Caco-2 (cell line): ENCODE measurements around the gene SH3BP5L. TPM values are rescaled to one million over a fixed set of nuclear protein-coding genes. Genes with fewer than 3 reads are reported as not detected.

Source experiments
- BruUV-seq: library from RNA; stranded (reverse); fragments of 400-500 nt; replicated peaks from 2 replicates; lab custom pipeline; 2021; lab: Mats Ljungman, UMichigan
- CTCF ChIA-PET: fragments of 300-600 bp; sonication (Branson Sonifier 250); formaldehyde crosslinking; loops from one replicate; lab custom pipeline; 2022; ENCODE audit warnings: antibody characterized with exemption; lab: Charles Lee
- POLR2A ChIA-PET: fragments of 300-600 bp; sonication (Branson Sonifier 250); formaldehyde crosslinking; loops from one replicate; lab custom pipeline; 2022; ENCODE audit warnings: antibody characterized with exemption; lab: Charles Lee
- DNase-seq, 2 experiments: peaks; one replicate each; pipeline versions ENCODE4 v3.0.0 to v3.0.0-alpha.2; 2020 to 2022
- H3K27me3 ChIP-seq: replicated peaks from 2 replicates; pipeline ENCODE4 v1.6.0; 2011; ENCODE audit warnings: low read length; ENCODE audit not compliant: control insufficient read depth, insufficient read depth
- H3K36me3 ChIP-seq: 2 replicates; pipeline ENCODE4 v1.5.1; 2011; ENCODE audit warnings: low read length; ENCODE audit not compliant: control insufficient read depth, insufficient read depth
- H3K4me1 ChIP-seq: fragments of 250-450 bp; sonication (Bioruptor Pico); 2 replicates; pipeline ENCODE4 v1.5.1; 2020; ENCODE audit warnings: mild to moderate bottlenecking
- H3K4me3 ChIP-seq: 2 replicates; pipeline ENCODE4 v1.5.1; 2011; ENCODE audit warnings: low read depth, mild to moderate bottlenecking, control low read depth, low read length
- H3K9me3 ChIP-seq: fragments of 250-450 bp; sonication (Bioruptor Pico); 2 replicates; pipeline ENCODE4 v1.5.1; 2020; ENCODE audit warnings: mild to moderate bottlenecking, moderate library complexity
- H3K27ac Mint-ChIP-seq: one replicate; pipeline ENCODE4 v1.8.0; 2022; ENCODE audit warnings: mixed read lengths; ENCODE audit not compliant: unreplicated experiment
- H3K27me3 Mint-ChIP-seq: one replicate; pipeline ENCODE4 v1.8.0; 2022; ENCODE audit warnings: mixed read lengths; ENCODE audit not compliant: insufficient read depth, unreplicated experiment
- H3K36me3 Mint-ChIP-seq: one replicate; pipeline ENCODE4 v1.8.0; 2022; ENCODE audit warnings: mild to moderate bottlenecking, mixed read lengths; ENCODE audit not compliant: insufficient read depth, unreplicated experiment
- H3K4me1 Mint-ChIP-seq: one replicate; pipeline ENCODE4 v1.8.0; 2022; ENCODE audit warnings: low read depth, mixed read lengths; ENCODE audit not compliant: unreplicated experiment
- H3K4me3 Mint-ChIP-seq: one replicate; pipeline ENCODE4 v1.8.0; 2022; ENCODE audit warnings: mild to moderate bottlenecking, moderate library complexity, mixed read lengths; ENCODE audit not compliant: unreplicated experiment
- H3K9me3 Mint-ChIP-seq: one replicate; pipeline ENCODE4 v1.8.0; 2022; ENCODE audit warnings: mixed read lengths; ENCODE audit not compliant: unreplicated experiment
- CTCF ChIP-seq, 2 experiments: fragments of 200-600 bp in 1 of 2; IDR thresholded peaks; 1 replicate in 1 of 2; 2 replicates in 1 of 2; pipeline versions ENCODE4 v1.5.1 to v1.8.0; 2011 to 2022; ENCODE audit warnings: antibody characterized with exemption in 1 of 2, control low read depth in 1 of 2, inconsistent platforms in 1 of 2, low read depth in 1 of 2, low read length in 1 of 2, mild to moderate bottlenecking in 1 of 2, moderate library complexity in 1 of 2; ENCODE audit not compliant: insufficient read depth in 1 of 2, severe bottlenecking in 1 of 2, unreplicated experiment in 1 of 2
- intact Hi-C: fragments of 100-400 bp; cut with micrococcal nuclease; formaldehyde crosslinking; loops from one replicate; pipeline ENCODE4 v1.10.0; 2022; ENCODE audit not compliant: unreplicated experiment
- total RNA-seq: library from RNA; stranded (reverse); gene quantifications from 2 replicates; pipeline ENCODE4 v1.2.3, GENCODE V29; 2022

SH3BP5L gene
- total RNA-seq, 1 experiment from 2014 or later, result 21.3 TPM

GRCh38 chr1:248824701-248825100 is 1.0 kb downstream of the SH3BP5L start:
- peak overlapping the region; percentile 99 for H3K27ac Mint-ChIP-seq
- no peaks in the 10 kb centered on the region for H3K9me3 Mint-ChIP-seq
- H3K4me3 Mint-ChIP-seq, result peak overlapping the region; percentile 95
- no peaks in the 10 kb centered on the region for H3K27me3 Mint-ChIP-seq
- Histone ChIP-seq H3K4me3 (peak overlapping the region; percentile 82), H3K36me3 (no peaks in the 10 kb centered on the region), H3K27me3 (no peaks in the 10 kb centered on the region), H3K9me3 (no peaks in the 10 kb centered on the region), H3K4me1 (peaks cover 8% of the 10 kb centered on the region)
- peaks cover 14% of the 10 kb centered on the region for H3K36me3 Mint-ChIP-seq
- intact Hi-C loops, result no loop called here
- CTCF ChIA-PET, result interaction anchor here (2.2 kb wide), 1 partner anchor 34 kb away, joined by 15 read pairs; the partner anchor contains the start of gene ZNF692
- POLR2A ChIA-PET, result interaction anchor here (1.8 kb wide), 1 partner anchor 14 kb away, joined by 57 read pairs; the partner anchor contains the start of gene ZNF672
- TF ChIP-seq CTCF (IDR thresholded peaks at IDR 0.05; ENCODE audit: insufficient read depth in 1 of 2, low read depth in 1 of 2, low read length in 1 of 2, severe bottlenecking in 1 of 2, unreplicated experiment in 1 of 2), result no peak
- DNase-seq, result peak in 1 of 2 experiments; percentile 9
- BruUV-seq, result TSS peak; percentile 36
- peaks cover 19% of the 10 kb centered on the region for H3K4me1 Mint-ChIP-seq

GRCh38 chr1:248824301-248824700 is 1.4 kb downstream of the SH3BP5L start:
- DNase-seq, result peak in 1 of 2 experiments; percentile 7
- no peaks in the 10 kb centered on the region for H3K27me3 Mint-ChIP-seq
- Histone ChIP-seq H3K27me3 (no peaks in the 10 kb centered on the region), H3K4me3 (no peak overlapping the region), H3K36me3 (no peaks in the 10 kb centered on the region), H3K9me3 (no peaks in the 10 kb centered on the region), H3K4me1 (peaks cover 8% of the 10 kb centered on the region)
- no peak overlapping the region for H3K27ac Mint-ChIP-seq
- POLR2A ChIA-PET, result no interaction called here
- H3K36me3 Mint-ChIP-seq, result peaks cover 14% of the 10 kb centered on the region
- CTCF ChIA-PET, result no interaction called here
- H3K9me3 Mint-ChIP-seq, result no peaks in the 10 kb centered on the region
- no peak for TF ChIP-seq CTCF (IDR thresholded peaks at IDR 0.05; ENCODE audit: insufficient read depth in 1 of 2, low read depth in 1 of 2, low read length in 1 of 2, severe bottlenecking in 1 of 2, unreplicated experiment in 1 of 2)
- no TSS peak for BruUV-seq
- H3K4me3 Mint-ChIP-seq, result no peak overlapping the region
- intact Hi-C loops, result no loop called here
- peaks cover 19% of the 10 kb centered on the region for H3K4me1 Mint-ChIP-seq

GRCh38 chr1:248823517-248824001 is 2.2 kb downstream of the SH3BP5L start:
- ChIA-PET POLR2A (no interaction called here), CTCF (no interaction called here)
- intact Hi-C loops, result no loop called here

More at GRCh38 chr1:248823517-248824001, 2.2 kb downstream of the SH3BP5L start:
- no peak for TF ChIP-seq CTCF (IDR thresholded peaks at IDR 0.05; ENCODE audit: insufficient read depth in 1 of 2, low read depth in 1 of 2, low read length in 1 of 2, severe bottlenecking in 1 of 2, unreplicated experiment in 1 of 2)
- no peak overlapping the region for H3K27ac Mint-ChIP-seq
- Histone ChIP-seq H3K4me3 (no peak overlapping the region), H3K9me3 (no peaks in the 10 kb centered on the region), H3K4me1 (peaks cover 8% of the 10 kb centered on the region), H3K27me3 (no peaks in the 10 kb centered on the region), H3K36me3 (no peaks in the 10 kb centered on the region)
- peaks cover 19% of the 10 kb centered on the region for H3K4me1 Mint-ChIP-seq
- peaks cover 14% of the 10 kb centered on the region for H3K36me3 Mint-ChIP-seq
- H3K9me3 Mint-ChIP-seq, result no peaks in the 10 kb centered on the region
- H3K27me3 Mint-ChIP-seq, result no peaks in the 10 kb centered on the region
- DNase-seq, result peak in 1 of 2 experiments; percentile 3
- no TSS peak for BruUV-seq
- H3K4me3 Mint-ChIP-seq, result no peak overlapping the region
